Fibroblast of the aortic adventitia (primary cell): Measurements from ENCODE around the gene CCDC68. TPM values are rescaled to one million over a fixed set of nuclear protein-coding genes. Genes with fewer than 3 reads are reported as not detected.

Experiments used
- DNase-seq: peaks from one replicate; pipeline ENCODE4 v3.0.0-alpha.2; 2010; ENCODE audit warnings: low read depth
- H3K4me3 ChIP-seq: 2 replicates; pipeline ENCODE4 v1.5.1; 2011; ENCODE audit warnings: low read depth, mild to moderate bottlenecking, control low read depth, low read length, moderate library complexity
- CTCF ChIP-seq: IDR thresholded peaks from 2 replicates; pipeline ENCODE4 v1.5.1; 2011; ENCODE audit warnings: mild to moderate bottlenecking, low read length, control low read depth, inconsistent platforms; ENCODE audit not compliant: insufficient read depth
- total RNA-seq: library from RNA; depleted of rRNA; stranded (reverse); fragments of >200 nt; gene quantifications from 2 replicates; pipeline ENCODE4 v1.2.3, GENCODE V29; 2012; ENCODE audit warnings: low replicate concordance

CCDC68 gene
- total RNA-seq, 1 donor: 7.4 TPM

DNA sequence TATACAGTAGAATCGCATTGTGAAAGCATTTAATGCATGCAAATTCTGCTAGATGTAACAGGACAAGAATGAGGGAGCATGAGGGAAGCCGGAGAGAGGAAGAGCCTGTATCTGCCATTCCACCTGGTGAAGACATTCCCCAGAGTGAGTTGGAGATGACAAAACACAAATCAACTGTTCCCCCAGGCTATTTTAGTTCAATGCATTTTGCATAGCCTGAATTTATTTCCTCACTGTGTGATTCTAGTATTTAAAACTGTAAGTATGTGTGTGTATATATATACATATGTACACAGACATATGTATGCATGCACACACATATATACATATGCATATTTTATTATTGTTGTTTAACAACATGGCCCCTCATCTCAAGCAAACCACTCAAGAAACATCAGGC, 54.7 kb downstream of the CCDC68 start:
- no peak for TF ChIP-seq CTCF
- no peak for DNase-seq
- no peak overlapping the region for H3K4me3 ChIP-seq

- no peak overlapping the region for H3K4me3 ChIP-seq
- DNase-seq: no peak
- TF ChIP-seq CTCF: no peak
Measured at GRCh38 chr18:54900290-54900689, 59.0 kb downstream of the CCDC68 start.

DNA sequence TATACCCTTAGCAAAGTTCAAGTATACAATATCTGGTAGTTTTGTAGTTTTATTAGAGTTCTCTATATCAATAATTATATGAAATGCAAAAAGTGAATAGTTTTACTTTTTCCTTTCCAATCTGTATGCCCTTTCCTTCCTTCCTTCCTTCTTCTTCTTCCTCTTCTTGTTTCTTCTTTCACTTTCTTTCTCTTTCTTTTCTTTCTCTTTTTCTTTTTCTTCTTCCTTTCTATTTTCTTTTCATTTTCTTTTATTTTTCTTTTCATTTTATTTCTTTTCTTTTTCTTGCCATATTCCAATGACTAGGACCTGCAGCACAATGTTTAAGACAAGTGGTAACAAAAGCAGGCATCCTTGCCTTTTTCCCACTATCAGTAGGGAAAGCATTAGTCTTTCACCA, 59.8 kb downstream of the CCDC68 start:
- no peak for DNase-seq
- no peak for TF ChIP-seq CTCF
- no peak overlapping the region for H3K4me3 ChIP-seq

GRCh38 chr18:54888933-54889332, 70.3 kb downstream of the CCDC68 start:
- no peak for TF ChIP-seq CTCF
- H3K4me3 ChIP-seq: no peak overlapping the region
- DNase-seq: peak; percentile 71

- no peak overlapping the region for H3K4me3 ChIP-seq
- no peak for TF ChIP-seq CTCF
- no peak for DNase-seq
Measured at GRCh38 chr18:54888378-54888777, 70.9 kb downstream of the CCDC68 start.

DNA sequence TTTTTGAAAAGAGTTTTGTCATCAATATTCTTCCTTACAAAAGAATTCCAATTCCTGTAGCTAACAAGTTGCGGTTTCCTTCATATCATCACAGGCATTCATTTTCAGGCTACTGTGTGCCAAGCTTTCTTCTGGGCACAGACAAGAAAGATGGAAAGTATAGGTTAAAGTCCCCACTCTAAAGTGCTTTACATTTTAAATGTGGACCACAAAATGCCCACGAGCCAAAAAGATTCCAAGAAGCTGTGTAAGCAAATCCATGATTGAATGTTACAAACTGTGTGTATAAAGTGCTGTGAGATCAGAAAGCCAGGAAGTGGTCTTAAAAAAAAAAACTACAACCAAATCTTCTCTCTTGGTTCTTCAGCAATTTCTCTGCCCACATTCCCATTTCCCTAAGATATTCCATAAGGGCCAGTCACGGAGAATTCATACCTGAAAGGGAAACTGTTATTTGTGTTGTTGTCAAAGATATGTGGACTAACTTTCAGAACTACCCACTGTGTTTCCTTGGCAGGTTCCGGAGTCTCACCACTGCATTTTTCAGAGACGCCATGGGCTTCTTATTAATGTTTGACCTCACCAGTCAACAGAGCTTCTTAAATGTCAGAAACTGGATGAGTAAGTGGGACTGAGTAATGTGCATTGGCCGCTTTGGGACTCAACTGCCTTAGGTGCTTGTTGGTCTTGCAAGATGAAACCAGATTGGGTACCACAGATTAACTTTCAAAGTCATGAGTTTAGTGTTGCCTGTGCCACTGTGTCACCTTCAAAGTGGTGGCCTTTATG, 75.3 kb downstream of the CCDC68 start:
- no peak for DNase-seq
- no peak overlapping the region for H3K4me3 ChIP-seq
- TF ChIP-seq CTCF: no peak

DNA sequence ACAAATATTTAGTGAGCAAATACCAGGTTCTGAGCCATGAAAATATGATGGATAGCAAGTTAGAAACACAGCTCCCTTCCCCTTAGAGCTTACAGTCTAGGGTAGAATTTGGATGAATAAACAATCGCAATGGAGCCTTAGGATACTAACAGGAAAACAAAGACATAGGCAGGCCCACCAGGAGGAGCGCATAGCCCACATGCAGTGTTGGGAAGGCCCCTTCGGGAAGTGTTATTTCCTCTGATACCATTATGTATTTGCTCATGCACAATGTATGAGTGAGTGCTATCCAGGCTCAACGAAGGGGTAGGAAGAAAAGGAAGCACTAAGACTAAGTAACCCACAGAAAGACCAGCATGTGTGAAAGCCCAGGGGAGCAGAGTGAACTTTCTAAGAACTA, 76.9 kb downstream of the CCDC68 start:
- no peak for DNase-seq
- H3K4me3 ChIP-seq: no peak overlapping the region
- no peak for TF ChIP-seq CTCF
